ENCODE data around the gene STAC2. TPM values are rescaled to one million over a fixed set of nuclear protein-coding genes. Genes with fewer than 3 reads are reported as not detected.

Gene STAC2
- total RNA-seq, 2 donors from 2014 or later: 13.9 to 14.3 TPM

DNA sequence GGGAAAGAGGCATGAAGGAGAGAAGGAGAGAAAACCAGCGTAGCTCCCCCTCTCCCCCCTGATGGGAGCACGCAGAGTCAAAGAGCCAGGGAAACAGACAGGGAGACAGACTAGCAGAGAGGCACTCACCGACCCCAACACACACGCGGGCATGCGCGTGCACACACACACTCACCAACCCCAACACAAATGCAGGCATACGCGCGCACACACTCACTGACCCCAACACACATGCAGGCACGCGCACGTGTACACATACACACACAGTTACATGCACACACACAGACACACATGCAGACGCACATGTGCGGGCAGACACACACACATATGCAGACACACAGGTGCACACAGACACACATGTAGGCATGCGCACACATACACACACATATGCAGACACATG lies 32.8 kb downstream of the STAC2 start:
- Histone ChIP-seq H3K4me1 (ENCODE audit: control insufficient read depth in 1 of 2, low read depth in 2 of 2) (peaks cover 30 to 38% of the 10 kb centered on the region in 2 donors), H3K9me3 (no peaks in the 10 kb centered on the region), H3K4me3 (no peak overlapping the region), H3K27ac (no peak overlapping the region), H3K27me3 (replicated peaks; ENCODE audit: insufficient read depth) (no peaks in the 10 kb centered on the region), H3K36me3 (peaks cover 46% of the 10 kb centered on the region)
- ATAC-seq (ENCODE audit: insufficient number of reproducible peaks, low FRiP score, low read depth): no peak
- no peak for DNase-seq (ENCODE audit: low spot score)
- TF ChIP-seq, protein P1, sequence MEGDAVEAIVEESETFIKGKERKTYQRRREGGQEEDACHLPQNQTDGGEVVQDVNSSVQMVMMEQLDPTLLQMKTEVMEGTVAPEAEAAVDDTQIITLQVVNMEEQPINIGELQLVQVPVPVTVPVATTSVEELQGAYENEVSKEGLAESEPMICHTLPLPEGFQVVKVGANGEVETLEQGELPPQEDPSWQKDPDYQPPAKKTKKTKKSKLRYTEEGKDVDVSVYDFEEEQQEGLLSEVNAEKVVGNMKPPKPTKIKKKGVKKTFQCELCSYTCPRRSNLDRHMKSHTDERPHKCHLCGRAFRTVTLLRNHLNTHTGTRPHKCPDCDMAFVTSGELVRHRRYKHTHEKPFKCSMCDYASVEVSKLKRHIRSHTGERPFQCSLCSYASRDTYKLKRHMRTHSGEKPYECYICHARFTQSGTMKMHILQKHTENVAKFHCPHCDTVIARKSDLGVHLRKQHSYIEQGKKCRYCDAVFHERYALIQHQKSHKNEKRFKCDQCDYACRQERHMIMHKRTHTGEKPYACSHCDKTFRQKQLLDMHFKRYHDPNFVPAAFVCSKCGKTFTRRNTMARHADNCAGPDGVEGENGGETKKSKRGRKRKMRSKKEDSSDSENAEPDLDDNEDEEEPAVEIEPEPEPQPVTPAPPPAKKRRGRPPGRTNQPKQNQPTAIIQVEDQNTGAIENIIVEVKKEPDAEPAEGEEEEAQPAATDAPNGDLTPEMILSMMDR (IDR thresholded peaks at IDR 0.05): no peak

DNA sequence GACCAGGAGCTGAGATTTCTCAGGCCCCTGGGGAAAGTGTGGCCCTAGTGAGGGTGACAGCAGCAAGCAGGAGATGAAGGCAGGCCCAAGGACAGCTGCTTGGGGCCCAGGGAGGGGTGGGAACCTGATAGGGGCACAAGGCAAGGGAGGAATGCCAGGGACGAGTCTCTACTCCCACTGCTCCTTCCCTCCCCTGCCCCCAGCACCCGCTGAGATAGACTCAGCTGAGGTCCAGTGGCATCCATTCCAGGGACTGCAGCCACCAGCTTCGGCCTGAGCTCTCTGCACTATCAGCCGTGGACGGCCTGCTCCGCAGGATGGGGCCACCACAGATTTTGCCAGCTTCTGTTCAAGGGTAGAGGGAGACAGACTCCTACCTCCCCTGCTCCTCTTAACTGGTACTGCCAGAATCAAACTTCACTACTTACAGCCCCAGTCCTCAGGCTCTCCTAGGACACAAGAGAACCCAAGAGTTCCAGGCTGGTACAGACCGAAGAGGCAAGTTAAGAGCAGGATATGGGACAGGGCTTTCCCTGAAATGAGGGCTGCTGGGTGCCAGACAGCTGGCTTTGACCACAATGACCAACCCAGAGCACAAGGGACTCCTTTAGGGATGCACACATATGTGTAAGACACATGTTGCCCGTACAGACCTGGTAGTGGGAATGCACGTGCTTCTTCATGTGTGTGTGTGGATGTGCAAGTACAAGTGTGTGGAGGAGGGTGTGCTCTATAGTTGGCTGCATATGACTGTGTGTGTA lies 33.8 kb downstream of the STAC2 start:
- Histone ChIP-seq H3K36me3 (peaks cover 56% of the 10 kb centered on the region), H3K9me3 (no peaks in the 10 kb centered on the region), H3K27ac (no peak overlapping the region), H3K4me3 (no peak overlapping the region), H3K4me1 (ENCODE audit: control insufficient read depth in 1 of 2, low read depth in 2 of 2) (peaks cover 30 to 36% of the 10 kb centered on the region in 2 donors), H3K27me3 (replicated peaks; ENCODE audit: insufficient read depth) (no peaks in the 10 kb centered on the region)
- ATAC-seq (ENCODE audit: insufficient number of reproducible peaks, low FRiP score, low read depth) (no peak), DNase-seq (ENCODE audit: low spot score) (no peak)
- TF ChIP-seq, protein P1 (IDR thresholded peaks at IDR 0.05): no peak

DNA sequence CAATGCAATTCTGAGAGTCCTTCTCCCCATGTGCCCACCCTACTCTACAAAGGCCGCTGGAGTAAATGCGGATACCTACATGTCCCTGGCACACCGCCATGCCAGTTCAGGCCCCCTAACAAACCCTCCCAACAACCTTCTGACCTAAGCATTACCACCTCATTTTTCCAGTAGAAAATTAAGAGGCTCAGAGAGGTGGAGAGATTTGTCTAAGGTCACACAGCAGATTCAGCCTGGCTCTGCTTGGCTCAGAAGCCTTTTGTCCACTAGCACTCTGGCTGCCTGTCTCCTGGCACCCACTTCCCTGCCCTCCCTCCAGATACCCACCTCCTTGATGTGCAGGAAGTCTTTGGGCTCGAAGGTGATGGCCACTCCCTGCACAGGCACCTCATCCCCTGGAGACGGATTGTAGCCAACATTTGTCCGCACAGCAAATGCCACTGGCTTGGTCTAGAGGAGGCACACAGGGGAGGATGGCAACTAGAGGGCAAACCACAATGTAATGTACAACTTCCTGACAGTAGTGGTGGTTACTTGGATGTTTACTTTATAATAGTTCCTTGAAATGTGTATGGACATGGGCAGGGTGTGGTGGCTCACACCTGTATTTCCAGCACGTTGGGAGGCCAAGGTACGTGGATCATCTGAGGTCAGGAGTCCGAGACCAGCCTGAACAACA lies 38.5 kb downstream of the STAC2 start:
- Histone ChIP-seq H3K27ac (no peak overlapping the region), H3K36me3 (peaks cover 81% of the 10 kb centered on the region), H3K27me3 (replicated peaks; ENCODE audit: insufficient read depth) (no peaks in the 10 kb centered on the region), H3K9me3 (no peaks in the 10 kb centered on the region), H3K4me3 (no peak overlapping the region), H3K4me1 (ENCODE audit: control insufficient read depth in 1 of 2, low read depth in 2 of 2) (no peaks in the 10 kb centered on the region)
- no peak for DNase-seq (ENCODE audit: low spot score)
- ATAC-seq (ENCODE audit: insufficient number of reproducible peaks, low FRiP score, low read depth): no peak
- TF ChIP-seq, protein P1 (IDR thresholded peaks at IDR 0.05): no peak

DNA sequence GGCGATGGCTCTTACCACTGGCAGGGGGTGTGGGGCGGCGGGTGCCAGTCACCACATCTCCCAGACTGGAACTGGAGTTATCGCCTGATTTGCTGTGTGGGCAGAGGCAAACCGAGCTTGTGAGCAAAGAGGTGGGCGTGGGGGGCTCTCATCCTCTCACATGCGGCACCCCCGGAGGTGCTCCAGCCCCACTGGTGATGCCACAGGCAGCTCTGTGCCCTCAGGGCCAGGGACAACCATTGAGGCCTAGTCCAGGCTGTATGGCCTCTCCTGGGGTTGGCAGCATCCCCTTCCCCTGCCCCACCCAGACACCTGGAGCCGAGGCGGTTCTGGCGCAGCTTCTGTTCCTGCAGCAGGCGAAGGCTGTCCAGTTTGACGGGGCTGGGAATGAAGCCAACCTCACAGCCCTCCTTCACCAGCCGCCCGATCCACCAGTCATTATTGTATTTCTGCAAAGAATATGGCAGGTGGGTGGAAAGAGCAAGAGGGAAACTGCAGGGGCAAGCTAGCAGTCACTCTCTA lies 39.2 kb downstream of the STAC2 start:
- DNase-seq (ENCODE audit: low spot score) (no peak), ATAC-seq (ENCODE audit: insufficient number of reproducible peaks, low FRiP score, low read depth) (no peak)
- peaks cover 75% of the 10 kb centered on the region for H3K36me3 ChIP-seq
- no peaks in the 10 kb centered on the region for H3K4me1 ChIP-seq (ENCODE audit: control insufficient read depth in 1 of 2, low read depth in 2 of 2)
- TF ChIP-seq, protein P1 (IDR thresholded peaks at IDR 0.05): no peak
- no peaks in the 10 kb centered on the region for H3K27me3 ChIP-seq (replicated peaks; ENCODE audit: insufficient read depth)
- no peak overlapping the region for H3K27ac ChIP-seq
- no peaks in the 10 kb centered on the region for H3K9me3 ChIP-seq
- no peak overlapping the region for H3K4me3 ChIP-seq

DNA sequence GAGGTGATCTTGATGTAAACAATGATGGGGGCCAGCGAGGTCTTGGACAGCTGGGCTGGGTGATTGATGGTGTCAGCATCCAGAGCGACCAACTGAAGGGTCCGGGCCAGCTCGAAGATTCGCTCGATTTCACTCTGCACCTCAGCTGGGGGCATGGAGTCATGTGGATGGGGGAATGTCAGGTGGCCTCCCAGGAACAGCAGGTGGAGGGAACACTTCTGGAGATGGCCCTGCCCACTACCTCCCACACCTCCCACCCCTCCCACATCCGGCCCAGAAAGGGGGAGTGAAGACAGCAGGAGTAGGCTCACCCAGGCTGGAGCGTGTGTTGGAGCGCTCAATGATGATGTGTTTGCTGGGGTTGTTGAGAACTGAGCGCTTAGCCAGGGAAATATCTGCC lies 42.0 kb downstream of the STAC2 start:
- Histone ChIP-seq H3K9me3 (no peaks in the 10 kb centered on the region), H3K27me3 (replicated peaks; ENCODE audit: insufficient read depth) (no peaks in the 10 kb centered on the region), H3K36me3 (peaks cover 64% of the 10 kb centered on the region), H3K4me3 (no peak overlapping the region), H3K27ac (no peak overlapping the region), H3K4me1 (ENCODE audit: control insufficient read depth in 1 of 2, low read depth in 2 of 2) (no peaks in the 10 kb centered on the region)
- TF ChIP-seq, protein P1 (IDR thresholded peaks at IDR 0.05): no peak
- ATAC-seq (ENCODE audit: insufficient number of reproducible peaks, low FRiP score, low read depth) (no peak), DNase-seq (ENCODE audit: low spot score) (no peak)
